ENCODE results near the gene TMEM100.

The TMEM100 gene

GRCh38 chr17:55683550-55684315 lies 38.9 kb downstream of the TMEM100 start:
- no peak overlapping the region for H3K4me2 ChIP-seq (ENCODE audit: insufficient read depth, low read length)
- H3K27me3 ChIP-seq (ENCODE audit: insufficient read depth, low read length, poor library complexity): no peaks in the 10 kb centered on the region
- no peaks in the 10 kb centered on the region for H3K36me3 ChIP-seq (ENCODE audit: insufficient read depth, low read length)
- H3K4me1 ChIP-seq (ENCODE audit: insufficient read depth, low read length): no peaks in the 10 kb centered on the region
- no peak overlapping the region for H2AFZ ChIP-seq (ENCODE audit: low read depth, low read length)
- ATAC-seq (ENCODE audit: insufficient read depth, low read depth) (no peak), DNase-seq (no peak)
- H3K9me3 ChIP-seq (ENCODE audit: insufficient read depth, low read length, severe bottlenecking): peaks cover 6% of the 10 kb centered on the region
- no peaks in the 10 kb centered on the region for H4K20me1 ChIP-seq (ENCODE audit: insufficient read depth, low read length)
- H3K79me2 ChIP-seq (ENCODE audit: insufficient read depth, low read length): no peaks in the 10 kb centered on the region
- no peak overlapping the region for H3K27ac ChIP-seq (ENCODE audit: low read length)
- no peak overlapping the region for H3K4me3 ChIP-seq (ENCODE audit: low read depth in 1 of 2, low read length in 2 of 2)
- no peak overlapping the region for H3K9ac ChIP-seq (ENCODE audit: low read depth, low read length)
- TF ChIP-seq, protein P1, sequence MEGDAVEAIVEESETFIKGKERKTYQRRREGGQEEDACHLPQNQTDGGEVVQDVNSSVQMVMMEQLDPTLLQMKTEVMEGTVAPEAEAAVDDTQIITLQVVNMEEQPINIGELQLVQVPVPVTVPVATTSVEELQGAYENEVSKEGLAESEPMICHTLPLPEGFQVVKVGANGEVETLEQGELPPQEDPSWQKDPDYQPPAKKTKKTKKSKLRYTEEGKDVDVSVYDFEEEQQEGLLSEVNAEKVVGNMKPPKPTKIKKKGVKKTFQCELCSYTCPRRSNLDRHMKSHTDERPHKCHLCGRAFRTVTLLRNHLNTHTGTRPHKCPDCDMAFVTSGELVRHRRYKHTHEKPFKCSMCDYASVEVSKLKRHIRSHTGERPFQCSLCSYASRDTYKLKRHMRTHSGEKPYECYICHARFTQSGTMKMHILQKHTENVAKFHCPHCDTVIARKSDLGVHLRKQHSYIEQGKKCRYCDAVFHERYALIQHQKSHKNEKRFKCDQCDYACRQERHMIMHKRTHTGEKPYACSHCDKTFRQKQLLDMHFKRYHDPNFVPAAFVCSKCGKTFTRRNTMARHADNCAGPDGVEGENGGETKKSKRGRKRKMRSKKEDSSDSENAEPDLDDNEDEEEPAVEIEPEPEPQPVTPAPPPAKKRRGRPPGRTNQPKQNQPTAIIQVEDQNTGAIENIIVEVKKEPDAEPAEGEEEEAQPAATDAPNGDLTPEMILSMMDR (IDR thresholded peaks at IDR 0.05; ENCODE audit: borderline replicate concordance, extremely low read depth, low read length, poor library complexity, severe bottlenecking): no peak
- TF ChIP-seq EZH2 (IDR thresholded peaks at IDR 0.05; ENCODE audit: borderline replicate concordance, low read depth, low read length, severe bottlenecking): no peak

DNA sequence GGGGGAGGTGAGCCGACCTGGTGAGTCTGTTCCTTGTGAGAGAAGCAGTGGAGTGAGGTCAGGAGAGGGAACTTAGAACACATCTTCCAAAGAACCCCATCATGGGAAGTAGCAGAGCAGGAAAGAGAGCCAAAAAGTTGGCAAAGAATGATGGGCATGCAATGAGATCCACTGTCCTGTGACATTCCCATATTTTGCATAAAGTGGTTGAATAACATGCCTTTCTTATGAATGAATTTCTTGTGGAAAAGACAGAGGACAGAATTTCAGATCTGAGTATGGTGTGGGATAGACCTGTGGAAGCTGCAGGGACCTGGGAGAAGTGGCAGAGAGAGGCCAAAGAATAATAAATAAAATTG lies 41.3 kb downstream of the TMEM100 start:
- H3K4me1 ChIP-seq (ENCODE audit: insufficient read depth, low read length): no peaks in the 10 kb centered on the region
- no peak for TF ChIP-seq EZH2 (IDR thresholded peaks at IDR 0.05; ENCODE audit: borderline replicate concordance, low read depth, low read length, severe bottlenecking)
- TF ChIP-seq, protein P1 (IDR thresholded peaks at IDR 0.05; ENCODE audit: borderline replicate concordance, extremely low read depth, low read length, poor library complexity, severe bottlenecking): no peak
- no peak overlapping the region for H3K27ac ChIP-seq (ENCODE audit: low read length)
- no peaks in the 10 kb centered on the region for H3K36me3 ChIP-seq (ENCODE audit: insufficient read depth, low read length)
- no peak overlapping the region for H3K4me3 ChIP-seq (ENCODE audit: low read depth in 1 of 2, low read length in 2 of 2)
- no peaks in the 10 kb centered on the region for H3K79me2 ChIP-seq (ENCODE audit: insufficient read depth, low read length)
- no peaks in the 10 kb centered on the region for H3K27me3 ChIP-seq (ENCODE audit: insufficient read depth, low read length, poor library complexity)
- H3K9ac ChIP-seq (ENCODE audit: low read depth, low read length): no peak overlapping the region
- H3K9me3 ChIP-seq (ENCODE audit: insufficient read depth, low read length, severe bottlenecking): no peaks in the 10 kb centered on the region
- no peak overlapping the region for H3K4me2 ChIP-seq (ENCODE audit: insufficient read depth, low read length)
- H4K20me1 ChIP-seq (ENCODE audit: insufficient read depth, low read length): no peaks in the 10 kb centered on the region
- no peak overlapping the region for H2AFZ ChIP-seq (ENCODE audit: low read depth, low read length)
- DNase-seq: no peak
- no peak for ATAC-seq (ENCODE audit: insufficient read depth, low read depth)

DNA sequence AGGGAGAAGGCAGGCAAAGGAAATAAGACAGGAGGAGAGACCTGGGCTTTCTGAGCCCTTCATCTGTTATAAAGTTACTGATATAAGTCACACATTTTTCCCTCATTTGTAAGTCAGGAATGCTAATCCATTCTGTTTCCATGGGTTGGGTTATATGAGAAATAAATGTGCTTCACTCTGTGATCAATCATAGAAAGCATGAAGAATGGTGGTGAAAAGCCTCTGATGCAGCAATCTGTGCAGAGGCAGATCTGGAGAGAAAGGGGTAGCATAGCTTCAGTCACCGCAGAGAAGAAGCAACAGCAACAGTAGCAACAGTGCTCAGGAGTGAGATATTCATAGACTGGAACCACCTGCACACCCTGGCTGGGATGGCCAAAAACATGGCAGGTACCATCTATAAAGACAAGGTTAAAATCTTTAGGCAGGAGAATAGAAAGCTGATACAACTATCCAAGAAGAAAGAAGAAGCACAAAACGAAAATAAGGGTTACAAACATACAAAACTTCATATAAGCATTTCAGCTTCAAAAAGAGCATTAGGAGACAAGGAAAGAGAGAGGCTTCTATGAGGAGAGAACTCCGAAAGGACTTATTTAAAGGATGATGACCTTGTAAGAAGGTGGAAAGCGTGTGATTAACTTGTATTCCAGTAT lies 41.9 kb downstream of the TMEM100 start:
- H3K27me3 ChIP-seq (ENCODE audit: insufficient read depth, low read length, poor library complexity): no peaks in the 10 kb centered on the region
- no peaks in the 10 kb centered on the region for H3K36me3 ChIP-seq (ENCODE audit: insufficient read depth, low read length)
- TF ChIP-seq, protein P1 (IDR thresholded peaks at IDR 0.05; ENCODE audit: borderline replicate concordance, extremely low read depth, low read length, poor library complexity, severe bottlenecking): no peak
- no peak for TF ChIP-seq EZH2 (IDR thresholded peaks at IDR 0.05; ENCODE audit: borderline replicate concordance, low read depth, low read length, severe bottlenecking)
- no peak overlapping the region for H2AFZ ChIP-seq (ENCODE audit: low read depth, low read length)
- no peaks in the 10 kb centered on the region for H3K79me2 ChIP-seq (ENCODE audit: insufficient read depth, low read length)
- DNase-seq: no peak
- no peak overlapping the region for H3K4me3 ChIP-seq (ENCODE audit: low read depth in 1 of 2, low read length in 2 of 2)
- ATAC-seq (ENCODE audit: insufficient read depth, low read depth): no peak
- no peaks in the 10 kb centered on the region for H4K20me1 ChIP-seq (ENCODE audit: insufficient read depth, low read length)
- H3K9ac ChIP-seq (ENCODE audit: low read depth, low read length): no peak overlapping the region
- H3K4me1 ChIP-seq (ENCODE audit: insufficient read depth, low read length): no peaks in the 10 kb centered on the region
- H3K27ac ChIP-seq (ENCODE audit: low read length): no peak overlapping the region
- H3K4me2 ChIP-seq (ENCODE audit: insufficient read depth, low read length): no peak overlapping the region
- H3K9me3 ChIP-seq (ENCODE audit: insufficient read depth, low read length, severe bottlenecking): no peaks in the 10 kb centered on the region

Measured in DND-41 (cell line).